Inferior parietal cortex (tissue), 1 donor: ENCODE results near the gene DGKI.

ENCODE experiments used
- DNase-seq: peaks from one replicate; pipeline ENCODE4 v3.0.0-alpha.2; 2016; ENCODE audit errors: extremely low spot score

Gene DGKI

DNA sequence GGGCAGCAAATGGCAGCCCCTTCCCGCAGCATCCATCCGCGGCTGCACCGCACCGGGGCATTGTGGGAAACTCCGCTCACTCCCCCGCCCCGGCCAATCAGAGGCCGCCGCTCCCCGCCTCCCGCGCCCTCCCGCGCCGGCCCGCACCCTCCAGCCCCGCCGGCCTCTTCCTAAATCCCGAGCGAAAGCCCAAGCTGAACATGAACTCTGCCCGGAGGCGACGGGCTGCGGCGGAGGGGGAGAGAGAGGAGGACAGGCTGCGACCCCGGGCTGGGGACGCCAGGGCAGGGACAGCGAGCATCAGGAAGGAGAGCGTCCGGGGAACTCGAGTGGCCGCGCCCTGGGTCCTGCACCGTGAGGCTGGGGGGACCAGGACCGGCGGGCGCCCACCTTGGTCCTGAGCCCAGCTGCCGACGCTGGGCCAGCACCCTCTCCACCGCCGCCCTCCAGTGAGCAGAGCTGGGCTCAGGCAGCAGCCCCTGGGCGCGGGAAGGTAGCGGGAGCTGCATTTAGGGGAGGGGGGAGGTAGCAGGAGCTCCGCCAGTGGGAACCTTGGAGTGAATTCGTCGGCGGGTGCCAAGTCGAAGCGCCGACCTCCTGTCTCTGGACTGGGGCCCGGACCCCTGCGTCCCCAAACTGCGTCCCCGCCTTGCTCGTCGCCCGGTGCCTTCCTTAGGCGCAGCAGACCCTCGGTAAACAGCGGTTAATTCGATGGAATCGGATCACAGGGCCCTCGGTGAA lies at the start of gene DGKI:
DGKI (minus strand) TSS at position 148 of the 741 bp plus-strand sequence.
- peak; percentile 73 for DNase-seq

DNA sequence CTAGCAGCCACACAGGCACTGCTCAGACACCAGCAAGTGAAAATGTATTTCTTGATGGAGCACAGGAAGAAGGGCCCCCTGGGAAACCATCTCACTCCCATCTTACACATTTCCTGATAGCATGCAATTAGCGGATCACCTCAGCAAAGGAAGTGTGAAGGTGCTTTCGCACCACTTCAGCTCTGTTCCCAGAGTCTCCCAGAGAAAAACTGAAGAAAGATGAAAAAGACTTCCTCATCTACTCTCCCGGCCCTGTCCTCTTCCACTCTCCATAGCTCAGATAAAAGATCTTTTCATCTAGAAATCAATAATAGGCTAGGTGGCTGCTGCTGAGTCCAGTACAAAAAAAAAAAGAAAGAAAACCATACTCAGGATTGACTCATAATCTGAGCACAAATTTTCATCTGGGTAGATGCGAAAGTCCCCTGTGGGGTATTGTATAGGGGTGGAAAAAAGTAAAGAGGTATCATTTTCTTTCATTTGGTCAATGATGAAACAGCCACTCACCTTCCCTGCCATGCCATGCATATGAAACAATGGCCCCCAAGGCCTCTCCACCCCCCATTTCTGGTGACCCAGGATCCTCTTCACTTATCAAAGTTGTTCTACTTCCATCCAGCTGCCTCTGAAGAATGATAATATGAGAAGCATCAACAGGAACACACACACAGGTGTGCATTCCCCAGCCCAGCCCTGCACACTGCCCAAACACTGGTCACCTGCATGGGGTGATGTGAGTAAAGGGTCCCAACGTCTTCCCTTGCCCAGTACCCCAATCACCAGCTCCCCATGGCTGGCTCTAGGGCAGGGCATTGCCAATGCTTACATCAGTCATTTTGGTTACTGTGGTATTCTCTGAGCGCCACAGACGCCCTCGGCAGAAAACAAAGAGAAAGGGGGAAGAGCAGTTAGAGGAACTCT lies 48.8 kb upstream of the DGKI start:
- no peak for DNase-seq

DNA sequence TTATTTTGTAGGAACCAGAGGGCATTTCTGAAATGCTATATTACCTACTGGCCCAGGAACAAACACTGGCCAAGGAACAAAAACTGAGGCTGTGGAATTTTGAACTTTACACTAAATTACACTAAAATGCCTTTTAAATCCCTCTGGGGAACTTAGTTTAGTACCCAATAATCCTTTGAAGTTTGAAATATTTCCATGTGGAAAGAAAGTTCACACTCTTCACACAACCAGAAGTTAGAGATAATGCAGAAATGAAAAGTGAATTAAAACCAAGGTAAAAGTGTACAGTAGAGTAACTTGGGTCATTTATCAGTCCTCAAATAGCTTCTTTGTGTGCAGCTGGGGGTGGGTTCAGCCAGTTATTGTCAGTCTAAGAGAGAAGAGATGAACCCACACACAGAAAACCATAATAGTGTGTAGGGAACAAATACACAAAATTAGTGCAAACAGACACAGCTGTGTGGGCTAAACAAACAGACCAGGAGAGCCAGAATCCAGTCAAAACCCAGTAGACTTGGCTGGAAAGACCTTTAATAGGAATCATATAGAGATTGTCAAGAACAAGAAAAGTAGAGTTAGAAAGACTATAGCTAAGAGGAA lies 46.5 kb upstream of the DGKI start:
- DNase-seq = no peak

DNA sequence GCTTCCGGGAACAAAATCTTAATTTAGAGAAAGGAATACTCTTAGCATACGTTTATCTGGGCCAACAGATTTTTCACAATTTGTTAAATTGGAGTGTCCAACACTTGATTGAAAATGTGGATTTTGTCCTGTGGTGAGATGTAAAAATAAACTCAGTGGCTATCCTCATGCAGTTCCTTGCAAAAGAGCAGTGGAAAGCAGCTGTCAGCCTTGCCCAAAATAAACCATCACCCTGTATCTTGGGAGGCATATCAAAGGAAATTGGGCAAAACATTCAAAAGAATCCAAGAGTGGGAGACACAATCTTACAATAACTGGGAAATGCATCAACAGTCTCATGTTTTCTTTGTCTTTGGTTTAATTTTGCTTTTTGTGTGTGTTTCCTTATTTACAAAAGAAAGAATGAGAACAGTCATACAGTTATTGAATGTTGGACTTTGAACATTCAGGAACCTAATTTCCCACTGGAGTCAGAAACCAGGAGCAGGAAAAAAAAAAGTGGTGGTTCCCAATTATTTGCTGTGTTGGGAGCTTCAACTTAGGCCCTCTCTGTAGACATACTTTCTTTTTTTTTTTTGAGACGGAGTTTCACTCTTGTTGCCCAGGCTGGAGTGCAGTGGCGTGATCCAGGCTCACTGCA lies 44.4 kb upstream of the DGKI start:
- no peak for DNase-seq

DNA sequence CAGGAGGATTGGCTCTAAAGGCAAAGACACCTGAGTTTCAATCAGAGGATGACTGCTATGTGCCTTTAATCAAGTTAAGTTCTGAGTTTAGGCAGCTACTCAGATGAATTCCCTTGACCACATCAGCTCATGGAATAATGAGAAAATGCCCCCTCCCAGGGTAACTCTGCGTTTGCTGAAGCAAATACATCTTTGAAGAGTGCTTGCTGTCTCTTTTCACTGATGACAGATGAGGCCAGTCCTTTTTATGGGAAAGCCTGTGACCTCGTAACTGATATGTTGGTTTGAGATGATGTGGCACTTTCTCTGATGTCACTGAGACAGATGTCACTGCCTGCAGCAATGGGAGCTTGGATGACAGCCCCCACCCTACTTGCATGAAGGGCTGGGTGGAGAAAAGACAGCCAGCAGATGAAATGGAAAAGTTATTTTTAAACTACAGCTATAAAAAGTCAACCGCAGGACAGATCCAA lies 43.7 kb upstream of the DGKI start:
- no peak for DNase-seq

DNA sequence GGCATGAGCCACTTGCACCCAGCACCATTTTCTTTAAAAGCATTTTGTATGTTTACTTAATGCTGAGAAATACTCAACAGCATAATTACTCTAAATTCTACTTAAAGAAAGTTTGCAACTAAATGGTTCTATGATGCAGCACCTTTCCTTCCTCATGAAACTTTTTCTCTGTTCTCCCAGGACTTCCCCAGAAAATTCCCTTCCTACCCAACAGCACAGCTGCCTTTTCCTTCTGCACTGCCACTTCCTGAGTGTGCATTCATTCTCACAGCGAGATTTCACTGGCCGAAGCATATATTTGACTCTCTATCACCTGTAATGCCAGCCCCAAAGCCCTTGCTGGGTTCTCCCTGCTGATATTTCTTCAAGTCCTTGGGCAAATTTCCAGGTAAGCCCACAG lies 41.5 kb upstream of the DGKI start:
- no peak for DNase-seq

DNA sequence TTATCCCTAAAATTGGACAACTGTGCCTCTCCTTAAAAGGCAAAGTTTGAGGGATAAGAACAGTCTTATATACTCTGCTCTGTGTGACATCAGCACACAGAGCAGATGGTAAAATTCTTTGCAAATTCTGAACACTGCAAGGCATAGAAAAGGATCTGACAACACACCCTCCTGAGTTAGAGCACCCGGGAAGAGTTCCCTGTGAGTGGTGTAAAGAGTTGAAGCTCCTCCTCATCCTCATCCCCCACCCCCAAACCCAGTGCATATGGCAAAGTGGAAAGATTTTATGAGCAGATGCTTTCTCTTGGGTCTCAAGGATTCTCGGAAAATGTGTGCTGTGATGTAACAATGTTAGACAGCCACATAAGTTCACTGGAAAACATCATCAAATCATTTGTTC lies 40.0 kb upstream of the DGKI start:
- no peak for DNase-seq

DNA sequence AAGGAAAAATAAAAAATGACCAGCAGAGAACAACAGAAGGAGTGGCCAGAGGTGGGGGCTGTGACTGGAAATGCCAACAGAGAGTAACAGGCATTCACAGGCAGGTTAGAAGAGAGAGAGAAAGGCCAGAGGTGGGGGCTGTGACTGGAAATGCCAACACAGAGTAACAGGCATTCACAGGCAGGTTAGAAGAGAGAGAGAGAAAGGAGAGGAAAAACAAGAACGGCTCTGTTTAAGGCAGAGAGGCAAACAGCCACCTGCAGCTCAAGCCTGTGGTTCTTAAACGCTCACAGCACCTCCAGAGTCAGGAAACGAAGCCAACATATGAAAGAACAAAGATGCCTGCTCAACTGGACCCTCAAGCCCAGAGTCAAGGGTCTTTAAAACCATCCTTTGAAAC lies 39.5 kb upstream of the DGKI start:
- no peak for DNase-seq

DNA sequence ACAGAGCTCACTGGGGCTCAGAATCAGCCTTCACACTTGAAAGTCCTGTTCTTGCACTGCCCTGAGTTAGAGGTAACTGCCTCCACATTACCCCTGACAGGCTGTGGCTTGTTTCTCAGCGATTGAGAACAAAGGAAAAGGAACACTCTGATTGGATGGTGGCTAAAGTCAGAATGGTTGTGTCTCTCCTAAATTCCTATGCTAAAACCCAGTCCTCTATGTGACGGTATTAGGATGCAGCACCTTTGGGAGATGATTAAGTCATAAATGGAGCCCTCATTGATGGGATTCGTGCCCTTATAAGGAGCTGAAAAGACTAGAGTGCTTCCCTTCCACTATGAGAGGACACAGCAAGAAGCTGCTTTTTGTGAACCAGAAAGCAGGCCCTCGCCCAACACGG lies 38.9 kb upstream of the DGKI start:
- no peak for DNase-seq

DNA sequence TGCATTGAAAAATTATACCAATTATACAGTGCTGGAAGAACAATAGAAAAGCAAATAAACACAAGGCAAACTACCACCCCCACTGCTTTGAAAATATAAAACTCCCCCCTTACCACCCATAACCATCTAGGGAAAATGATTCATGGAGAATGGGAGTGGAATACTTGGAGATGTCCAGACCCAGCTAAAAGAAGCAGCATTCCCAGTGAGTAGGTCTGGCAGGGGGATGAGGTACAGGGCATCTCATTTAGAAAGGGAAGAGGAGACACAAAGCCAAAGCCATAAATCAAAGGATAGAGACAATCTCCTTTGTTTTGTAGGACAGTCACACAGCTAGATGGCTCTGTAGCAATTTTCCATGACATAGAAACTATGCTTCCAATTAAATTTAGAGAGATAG lies 36.0 kb upstream of the DGKI start:
- DNase-seq = no peak

DNA sequence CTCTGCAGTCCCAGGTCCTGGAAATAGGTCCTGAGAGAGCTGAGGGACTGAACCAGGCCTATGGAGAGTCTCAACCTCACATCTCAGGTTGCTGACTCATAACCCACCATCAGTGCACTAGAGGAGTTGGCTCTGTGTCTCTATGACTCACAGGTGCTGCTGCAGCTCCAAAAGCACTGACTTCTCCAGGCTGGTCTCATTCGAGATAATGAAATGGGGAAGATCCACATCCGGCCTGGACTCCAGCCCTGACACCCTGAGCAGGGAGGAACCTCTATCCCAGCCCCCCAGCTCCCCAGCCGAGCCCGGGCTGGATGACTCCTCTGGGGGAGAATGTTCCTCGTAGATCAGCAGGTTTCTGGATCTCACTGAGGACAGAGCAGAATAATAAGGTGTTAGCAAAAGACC lies 35.5 kb upstream of the DGKI start:
- peak; percentile 52 for DNase-seq

DNA sequence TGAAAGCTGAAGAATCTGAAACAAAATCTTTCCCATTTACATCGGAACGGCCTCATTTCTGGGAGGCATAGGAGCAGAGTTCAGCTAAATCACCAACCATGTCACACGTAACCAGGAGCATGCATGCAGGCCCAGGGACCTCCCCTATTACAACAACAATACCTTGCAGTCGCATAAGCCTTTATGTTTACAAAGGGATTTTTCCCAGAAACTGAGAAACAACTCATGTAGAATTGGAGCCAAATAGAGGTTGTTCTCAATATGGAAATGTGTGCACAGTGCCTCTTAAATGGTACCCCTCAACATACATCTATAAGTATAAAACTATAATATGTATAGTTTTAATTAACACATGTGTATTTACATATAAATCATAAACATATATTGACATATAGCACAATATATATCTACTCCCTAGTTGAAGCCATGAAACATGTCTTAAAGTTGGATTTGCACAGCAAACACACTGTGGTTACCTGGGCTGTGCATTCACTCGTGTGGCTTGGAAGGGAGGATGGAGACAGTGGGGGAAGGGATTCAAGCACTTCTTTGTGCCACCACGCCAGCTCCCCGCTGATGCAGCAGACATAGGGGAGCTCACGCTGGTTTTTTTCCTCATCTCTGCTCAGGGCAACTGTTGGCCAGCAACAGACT lies 35.0 kb upstream of the DGKI start:
- DNase-seq = no peak

DNA sequence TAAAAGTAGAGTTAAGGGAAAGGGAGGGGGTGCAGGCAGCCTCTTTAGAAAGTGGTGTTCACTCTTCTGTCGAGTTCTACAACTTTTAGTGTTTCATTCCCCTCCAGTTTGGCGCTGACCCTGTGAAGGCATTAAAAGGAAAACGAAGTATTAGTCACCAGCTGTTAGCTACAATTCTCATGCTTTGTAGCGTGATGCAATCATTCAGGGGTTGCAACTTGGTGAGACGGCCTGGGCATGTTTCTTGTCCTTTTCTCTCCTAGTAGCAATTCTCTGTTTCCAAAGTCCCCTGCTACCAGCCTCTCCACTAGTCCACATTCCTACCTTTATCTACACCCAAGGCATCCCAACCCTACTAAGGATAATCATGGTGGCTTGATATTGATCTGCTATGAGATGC lies 33.7 kb upstream of the DGKI start:
- DNase-seq = no peak

DNA sequence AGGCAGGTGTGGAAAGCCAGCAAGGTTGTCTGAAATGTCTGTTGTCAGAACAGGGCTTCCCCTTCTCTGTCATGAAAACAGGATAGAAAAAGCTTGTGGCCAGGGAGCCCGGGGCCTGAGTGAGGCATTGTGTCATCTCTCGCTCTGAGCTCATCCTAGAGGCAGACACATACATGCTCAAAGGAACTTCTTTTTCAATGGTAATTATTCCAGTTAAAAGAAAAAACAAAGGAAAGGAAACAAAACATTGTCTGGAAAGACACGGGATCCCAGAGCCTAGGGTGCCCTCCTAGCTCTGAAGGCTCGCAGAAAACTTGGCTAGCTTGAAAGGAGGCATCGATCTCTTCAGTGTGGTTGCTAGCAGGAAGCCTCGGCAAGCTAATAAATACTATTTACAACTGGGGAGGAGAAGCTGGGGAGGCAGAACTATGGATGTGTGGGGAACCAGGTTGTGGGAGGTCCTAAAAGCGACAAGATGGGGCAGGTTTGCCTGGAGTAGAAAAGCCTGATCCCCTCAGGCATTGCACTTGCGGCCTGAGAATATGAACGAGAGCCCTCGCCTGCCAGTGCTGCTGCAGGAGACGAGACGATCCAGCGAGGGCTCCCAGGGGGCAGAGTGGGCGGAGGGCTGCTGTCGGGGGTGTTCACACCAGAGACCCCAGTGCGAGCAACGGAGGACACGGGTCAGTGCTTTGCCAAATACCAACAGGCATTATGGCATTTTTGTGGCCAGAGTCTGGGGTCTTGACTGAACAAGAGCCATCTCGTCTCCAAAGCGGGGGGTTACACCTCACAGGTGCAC lies 32.8 kb upstream of the DGKI start:
- no peak for DNase-seq

DNA sequence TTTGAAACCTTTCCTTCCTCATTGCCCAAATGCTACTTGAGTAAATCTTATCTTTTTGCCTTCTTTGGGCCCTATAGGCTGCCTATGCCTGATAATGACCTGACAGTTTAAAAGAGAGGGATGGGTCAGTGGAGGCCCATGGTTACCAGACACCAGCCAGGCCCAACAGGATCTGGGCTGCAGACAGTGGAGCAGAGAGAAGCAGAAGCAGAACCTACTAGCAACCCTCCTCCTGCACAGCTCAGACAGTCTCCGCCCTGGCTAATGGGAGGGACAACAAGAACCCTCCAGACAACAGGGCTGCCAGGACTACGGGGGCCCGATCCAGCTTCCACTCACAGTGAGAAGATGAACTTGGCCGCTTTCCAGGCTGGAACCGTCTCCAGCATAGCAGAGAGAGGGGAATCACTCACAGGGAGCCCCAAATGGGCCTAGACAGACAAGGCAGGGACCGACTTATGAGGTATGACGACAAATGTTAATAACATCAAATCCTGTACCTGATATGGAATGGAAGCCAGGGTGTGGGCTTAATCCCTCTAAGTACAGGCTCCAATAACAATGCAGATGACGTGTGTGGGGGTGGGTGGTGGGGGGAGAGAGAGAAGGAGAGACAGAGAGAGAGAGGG lies 31.7 kb upstream of the DGKI start:
- no peak for DNase-seq

DNA sequence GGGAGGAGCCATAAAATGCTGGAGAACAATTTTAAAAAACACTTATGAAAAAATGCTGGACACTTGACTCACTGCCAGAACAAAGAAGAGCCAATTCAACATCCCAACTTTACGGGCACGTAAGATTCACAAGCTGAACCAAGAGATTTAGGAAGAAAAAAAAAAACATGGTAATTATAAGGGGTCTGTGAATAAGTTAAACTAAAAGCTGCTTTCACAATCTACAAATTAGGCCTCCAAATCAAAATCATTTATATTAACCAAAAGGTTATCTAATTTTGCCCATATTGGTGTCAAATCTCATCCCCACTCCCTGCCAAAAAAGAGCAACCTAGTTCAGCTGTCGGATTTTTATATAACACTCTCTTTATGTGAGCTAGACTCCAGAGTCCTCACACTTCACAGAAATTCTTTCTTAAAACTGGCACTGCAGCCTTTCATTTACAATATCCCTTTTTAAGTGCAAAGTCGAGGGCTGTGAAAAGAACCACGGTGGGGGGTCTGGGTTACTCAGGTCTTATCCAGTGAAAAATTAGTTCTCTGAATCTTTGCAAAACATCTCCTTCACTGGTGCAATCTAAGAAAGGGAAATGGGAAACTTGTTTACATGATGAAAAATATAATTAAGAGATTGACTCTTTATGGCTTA lies 30.4 kb upstream of the DGKI start:
- no peak for DNase-seq

DNA sequence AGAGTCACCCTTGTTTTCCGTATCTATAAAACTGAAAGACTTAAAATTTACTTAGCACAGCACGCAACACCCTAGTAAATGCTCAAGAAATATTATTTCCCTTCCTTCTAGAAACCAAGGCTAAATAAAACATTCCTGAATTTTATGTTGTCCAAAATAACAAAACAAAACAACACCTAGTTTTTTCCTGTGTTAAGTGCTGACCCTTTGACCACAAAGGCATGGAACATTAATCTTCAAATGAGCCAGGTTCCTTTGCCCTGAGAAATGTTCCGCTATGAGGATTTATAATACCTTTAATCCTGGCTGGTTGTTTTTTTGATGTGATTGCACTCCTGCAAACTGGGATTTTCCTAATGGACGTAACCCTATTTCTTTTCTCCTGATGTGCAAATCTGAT lies 29.0 kb upstream of the DGKI start:
- no peak for DNase-seq

DNA sequence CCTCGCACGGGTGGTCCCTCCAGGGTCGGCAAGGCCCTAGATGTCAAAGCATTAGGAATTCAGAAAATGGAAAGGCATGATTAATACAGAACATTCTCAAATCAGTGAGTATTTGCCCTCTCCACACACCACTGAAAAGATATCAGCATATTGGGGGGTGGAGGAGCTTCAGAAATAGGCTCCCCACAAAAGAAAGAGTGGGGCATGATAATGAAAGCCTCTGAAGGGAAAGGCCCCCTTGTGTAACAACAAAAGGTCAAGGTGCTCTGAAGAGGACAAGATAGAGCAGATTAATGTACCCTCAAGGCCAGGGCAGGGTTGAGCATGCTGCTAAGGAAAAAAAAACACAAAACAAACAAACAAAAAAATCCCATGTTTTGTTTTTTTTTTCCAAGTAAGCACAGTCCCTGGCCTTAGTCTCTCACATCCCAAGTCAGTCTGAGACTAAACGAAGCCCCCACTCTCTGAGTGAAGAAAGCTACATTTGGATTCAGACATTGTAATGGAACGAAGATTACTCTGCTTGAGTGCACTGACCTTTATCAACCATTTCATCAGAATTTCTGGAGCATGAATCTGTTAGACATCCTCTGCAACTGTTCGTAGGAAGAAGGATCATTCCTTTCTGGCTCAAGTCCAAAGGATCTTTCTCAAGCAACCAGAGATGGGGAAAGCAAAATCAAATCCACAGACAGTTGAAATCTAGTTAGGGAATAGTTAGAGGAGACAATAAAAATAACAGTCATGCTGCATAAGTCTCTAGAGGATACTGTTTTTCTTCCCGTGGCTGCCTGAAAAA lies 27.4 kb upstream of the DGKI start:
- no peak for DNase-seq

DNA sequence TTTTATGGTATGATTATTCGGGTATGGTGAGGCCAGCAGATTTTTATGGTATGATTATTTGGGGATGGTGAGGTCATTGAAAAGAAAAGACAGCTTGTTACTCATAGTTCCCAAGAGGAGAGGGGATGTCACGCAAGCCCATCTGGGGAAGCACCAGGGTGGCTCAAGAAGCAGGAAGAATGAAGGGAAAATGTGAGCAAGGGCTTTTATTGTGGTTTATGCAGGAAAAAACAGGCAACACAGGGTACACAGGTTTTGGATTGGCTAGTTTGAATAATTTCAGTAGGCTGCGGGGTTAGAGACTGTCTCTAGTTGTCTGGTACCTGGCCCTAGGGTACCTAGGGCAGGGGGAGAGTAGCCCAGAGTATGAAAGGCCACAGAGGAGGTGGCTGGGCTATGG lies 26.8 kb upstream of the DGKI start:
- no peak for DNase-seq
